ENCODE data around the gene GLRA2.

The GLRA2 gene

DNA sequence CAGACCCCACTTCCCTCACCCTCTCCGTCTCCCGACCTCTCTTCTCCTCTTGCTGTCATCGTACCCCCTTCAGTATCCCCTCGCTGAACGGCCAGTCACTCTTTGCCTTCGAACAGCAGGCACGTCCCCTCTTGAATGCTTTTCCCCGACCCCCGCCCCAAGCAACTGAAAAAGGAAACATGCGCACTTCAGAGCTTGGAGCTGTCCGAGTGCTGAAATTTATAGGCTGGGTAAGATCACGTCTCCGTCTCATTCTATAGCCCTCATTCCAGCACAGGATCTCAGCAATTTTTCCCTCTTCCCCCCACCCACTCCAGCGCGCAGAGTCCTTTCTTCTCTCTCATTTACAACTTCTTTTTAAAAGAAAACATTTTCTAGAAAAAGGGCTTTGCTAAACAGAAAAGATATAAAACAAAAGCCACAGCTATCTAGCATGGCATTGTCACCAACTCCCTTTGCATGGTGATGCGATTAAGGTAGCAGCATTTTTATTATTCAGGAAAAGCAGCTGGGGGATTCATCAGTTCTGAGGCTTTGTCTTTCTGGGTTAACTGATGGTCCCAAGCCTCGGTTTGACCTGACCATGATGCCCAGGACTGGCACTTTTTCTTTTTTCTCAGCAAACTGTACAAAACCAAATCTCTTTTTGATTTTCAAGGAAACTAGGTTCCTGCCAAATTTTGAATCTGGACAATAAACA lies at the start of gene GLRA2:
TSS of gene GLRA2 (plus strand) at position 247 of the 700 bp plus-strand sequence. CDS start 522 bp downstream, outside the sequence.
- no peak within 1 kb of the TSS for H3K27ac Mint-ChIP-seq
- no peaks in the 10 kb centered on the region for H3K9me3 Mint-ChIP-seq
- no peaks in the 10 kb centered on the region for H3K36me3 Mint-ChIP-seq
- H3K4me3 Mint-ChIP-seq = peak within 1 kb of the TSS; percentile 42
- H3K27me3 Mint-ChIP-seq = peaks cover 8% of the 10 kb centered on the region
- no peak for ATAC-seq
- H3K4me1 Mint-ChIP-seq = peaks cover 6% of the 10 kb centered on the region

DNA sequence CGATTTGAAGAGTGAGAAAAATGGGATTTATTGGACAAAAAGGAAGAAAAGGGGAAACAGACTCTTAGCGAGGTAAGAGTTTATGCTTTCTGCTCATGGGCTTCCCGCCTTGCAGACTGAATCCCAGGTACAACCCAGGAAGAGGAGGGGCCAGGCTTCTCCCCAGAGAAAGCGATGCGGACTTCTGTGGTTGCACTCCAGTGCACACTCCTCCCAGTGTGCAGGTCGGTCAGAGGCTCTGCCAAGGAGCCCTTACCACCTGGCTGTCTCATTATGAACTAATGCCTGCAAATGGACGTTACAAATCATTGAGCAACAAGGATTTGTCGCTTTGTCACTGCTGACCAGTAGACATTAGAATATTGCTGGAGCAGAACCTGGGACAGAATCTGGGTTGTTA lies 39.9 kb upstream of the GLRA2 start:
- H3K9me3 Mint-ChIP-seq = no peaks in the 10 kb centered on the region
- no peak for ATAC-seq
- H3K4me3 Mint-ChIP-seq = no peak overlapping the region
- H3K27ac Mint-ChIP-seq = no peak overlapping the region
- H3K27me3 Mint-ChIP-seq = no peaks in the 10 kb centered on the region
- H3K36me3 Mint-ChIP-seq = no peaks in the 10 kb centered on the region
- no peaks in the 10 kb centered on the region for H3K4me1 Mint-ChIP-seq

- no peak overlapping the region for H3K4me3 Mint-ChIP-seq
- peaks cover under 1% of the 10 kb centered on the region for H3K4me1 Mint-ChIP-seq
- no peaks in the 10 kb centered on the region for H3K27me3 Mint-ChIP-seq
- H3K27ac Mint-ChIP-seq = no peak overlapping the region
- no peak for ATAC-seq
- H3K9me3 Mint-ChIP-seq = no peaks in the 10 kb centered on the region
- H3K36me3 Mint-ChIP-seq = no peaks in the 10 kb centered on the region
These were observed 37.6 kb upstream of the GLRA2 start for GRCh38 chrX:14491689-14492088.

- no peaks in the 10 kb centered on the region for H3K27me3 Mint-ChIP-seq
- ATAC-seq = no peak
These were observed 32.7 kb upstream of the GLRA2 start for GRCh38 chrX:14496674-14497073.

GRCh38 chrX:14497184-14497666 lies 32.1 kb upstream of the GLRA2 start:
- Mint-ChIP-seq H3K27me3 (no peaks in the 10 kb centered on the region), H3K9me3 (no peaks in the 10 kb centered on the region), H3K4me1 (peaks cover 11% of the 10 kb centered on the region), H3K36me3 (no peaks in the 10 kb centered on the region), H3K27ac (peak overlapping the region; percentile 86), H3K4me3 (peak overlapping the region; percentile 68)
- no peak for ATAC-seq

More at GRCh38 chrX:14496674-14497073, 32.7 kb upstream of the GLRA2 start:
- Mint-ChIP-seq H3K36me3 (no peaks in the 10 kb centered on the region), H3K9me3 (no peaks in the 10 kb centered on the region), H3K4me3 (peak overlapping the region; percentile 68), H3K27ac (peak overlapping the region; percentile 86), H3K4me1 (peaks cover 11% of the 10 kb centered on the region)

DNA sequence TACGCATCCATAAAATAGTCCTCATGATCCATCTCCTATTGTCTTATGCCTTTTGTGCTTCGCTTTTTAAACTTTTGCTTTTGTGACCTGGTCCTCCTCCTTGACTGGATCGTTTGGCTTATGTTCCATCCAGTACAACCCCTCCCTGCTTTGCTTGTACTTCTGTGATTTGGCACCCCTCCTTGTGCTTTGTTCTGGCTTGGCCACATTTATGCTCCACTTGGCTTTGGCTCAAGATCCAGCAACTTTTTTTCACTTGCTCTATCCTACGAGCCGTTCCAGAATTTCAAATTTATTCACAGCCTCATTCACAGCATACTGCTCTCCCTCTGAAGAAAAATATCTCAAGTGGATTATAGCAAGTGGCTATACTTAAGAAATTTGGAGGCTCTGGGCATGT lies 28.0 kb upstream of the GLRA2 start:
- Mint-ChIP-seq H3K4me3 (no peak overlapping the region), H3K36me3 (no peaks in the 10 kb centered on the region), H3K27ac (no peak overlapping the region), H3K9me3 (no peaks in the 10 kb centered on the region), H3K4me1 (peaks cover 11% of the 10 kb centered on the region), H3K27me3 (no peaks in the 10 kb centered on the region)
- no peak for ATAC-seq

DNA sequence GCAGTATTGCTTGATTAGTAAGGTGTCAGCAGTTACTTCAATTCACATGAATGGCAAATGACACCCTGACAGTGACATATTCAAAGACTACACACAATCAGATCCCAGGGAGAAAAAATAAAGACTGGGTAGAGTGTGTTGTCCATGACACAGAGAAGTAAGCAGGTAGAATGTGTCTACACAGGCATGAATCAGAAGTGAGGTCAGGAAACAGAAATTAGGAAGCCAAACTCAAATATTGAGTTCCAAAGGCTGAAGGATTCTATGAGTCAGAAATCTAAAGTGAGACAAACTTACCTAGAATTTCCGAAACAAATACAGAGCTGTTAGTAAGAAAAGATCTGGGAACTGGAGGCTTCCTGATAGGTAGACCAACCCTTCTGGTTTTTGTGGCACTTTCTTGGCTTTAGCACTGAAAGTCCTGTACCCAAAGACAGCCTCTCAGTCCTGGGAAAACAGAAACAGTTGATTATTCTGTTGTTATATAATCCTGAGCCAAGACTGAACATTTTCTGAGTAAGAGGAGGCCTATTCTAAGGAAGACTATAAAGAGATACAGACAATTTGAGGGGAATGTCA lies 24.3 kb upstream of the GLRA2 start:
- no peaks in the 10 kb centered on the region for H3K9me3 Mint-ChIP-seq
- H3K27me3 Mint-ChIP-seq = no peaks in the 10 kb centered on the region
- no peaks in the 10 kb centered on the region for H3K4me1 Mint-ChIP-seq
- no peaks in the 10 kb centered on the region for H3K36me3 Mint-ChIP-seq
- H3K4me3 Mint-ChIP-seq = no peak overlapping the region
- no peak overlapping the region for H3K27ac Mint-ChIP-seq
- ATAC-seq = no peak

DNA sequence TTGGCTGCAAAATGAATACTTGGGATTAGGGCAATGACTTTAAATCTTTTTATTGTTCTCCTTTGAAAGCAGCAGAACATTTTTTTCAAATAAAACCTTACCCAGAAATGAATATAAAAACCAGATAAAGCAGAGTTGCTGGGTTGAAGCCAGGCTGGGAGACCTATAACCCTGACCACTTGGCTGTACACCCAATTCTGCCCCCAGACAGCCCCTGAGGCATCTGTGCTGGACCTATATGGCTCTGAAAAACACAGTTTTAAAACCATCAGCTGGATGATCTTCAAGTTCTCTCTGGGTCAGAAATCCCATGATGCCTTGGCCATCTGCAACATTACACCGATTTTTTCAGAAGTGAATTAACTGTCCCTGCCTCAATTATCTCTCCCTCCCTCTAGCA lies 23.7 kb upstream of the GLRA2 start:
- Mint-ChIP-seq H3K9me3 (no peaks in the 10 kb centered on the region), H3K4me1 (no peaks in the 10 kb centered on the region), H3K27ac (no peak overlapping the region), H3K4me3 (no peak overlapping the region), H3K27me3 (no peaks in the 10 kb centered on the region), H3K36me3 (no peaks in the 10 kb centered on the region)
- no peak for ATAC-seq

DNA sequence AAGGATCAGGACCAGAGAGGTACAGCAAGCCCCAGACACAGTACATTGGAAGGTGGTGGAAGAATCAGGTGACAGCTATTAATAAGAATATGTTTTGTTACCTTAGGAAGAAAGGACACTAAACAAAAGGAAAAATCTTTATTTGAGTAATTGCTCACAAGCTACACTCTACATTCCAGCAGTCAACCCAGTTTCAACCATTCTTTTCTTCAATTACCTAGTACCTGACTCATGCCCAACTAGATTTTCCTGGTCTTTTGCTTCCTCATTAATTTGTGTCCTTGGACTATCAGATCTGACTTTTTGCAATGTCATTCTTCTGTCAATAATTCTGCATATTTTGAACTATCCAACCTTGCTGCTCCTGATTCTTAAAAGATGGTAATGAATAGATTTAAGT lies 22.5 kb upstream of the GLRA2 start:
- no peak for ATAC-seq
- H3K4me1 Mint-ChIP-seq = no peaks in the 10 kb centered on the region
- H3K4me3 Mint-ChIP-seq = no peak overlapping the region
- H3K27me3 Mint-ChIP-seq = no peaks in the 10 kb centered on the region
- no peak overlapping the region for H3K27ac Mint-ChIP-seq
- H3K36me3 Mint-ChIP-seq = no peaks in the 10 kb centered on the region
- H3K9me3 Mint-ChIP-seq = no peaks in the 10 kb centered on the region

GRCh38 chrX:14508025-14508690 lies 21.2 kb upstream of the GLRA2 start:
- ATAC-seq = no peak
- Mint-ChIP-seq H3K4me1 (no peaks in the 10 kb centered on the region), H3K4me3 (no peak overlapping the region), H3K9me3 (peaks cover 6% of the 10 kb centered on the region), H3K27ac (no peak overlapping the region), H3K27me3 (no peaks in the 10 kb centered on the region), H3K36me3 (no peaks in the 10 kb centered on the region)

- no peaks in the 10 kb centered on the region for H3K4me1 Mint-ChIP-seq
- no peaks in the 10 kb centered on the region for H3K36me3 Mint-ChIP-seq
- no peak overlapping the region for H3K27ac Mint-ChIP-seq
- no peak overlapping the region for H3K4me3 Mint-ChIP-seq
- peaks cover 6% of the 10 kb centered on the region for H3K9me3 Mint-ChIP-seq
- no peak for ATAC-seq
- H3K27me3 Mint-ChIP-seq = no peaks in the 10 kb centered on the region
These were observed 19.8 kb upstream of the GLRA2 start for GRCh38 chrX:14509325-14510057.

- Mint-ChIP-seq H3K9me3 (no peaks in the 10 kb centered on the region), H3K36me3 (no peaks in the 10 kb centered on the region), H3K27ac (no peak overlapping the region), H3K4me3 (no peak overlapping the region), H3K27me3 (peaks cover 8% of the 10 kb centered on the region), H3K4me1 (peaks cover 6% of the 10 kb centered on the region)
- no peak for ATAC-seq
These were observed 577 bp upstream of the GLRA2 start for GRCh38 chrX:14528629-14529289.

- Mint-ChIP-seq H3K4me3 (no peak overlapping the region), H3K27ac (no peak overlapping the region), H3K4me1 (peaks cover 6% of the 10 kb centered on the region), H3K27me3 (peaks cover 8% of the 10 kb centered on the region), H3K36me3 (no peaks in the 10 kb centered on the region), H3K9me3 (no peaks in the 10 kb centered on the region)
- no peak for ATAC-seq
These were observed 4.5 kb downstream of the GLRA2 start for GRCh38 chrX:14533867-14534266.

GRCh38 chrX:14546190-14546589 lies 16.9 kb downstream of the GLRA2 start:
- no peak for ATAC-seq
- Mint-ChIP-seq H3K27ac (no peak overlapping the region), H3K4me1 (no peaks in the 10 kb centered on the region), H3K36me3 (no peaks in the 10 kb centered on the region), H3K9me3 (no peaks in the 10 kb centered on the region), H3K27me3 (no peaks in the 10 kb centered on the region), H3K4me3 (no peak overlapping the region)

Measured in stimulated activated memory B cell treated with anti-CD40 and anti-IgM and Interleukin-4, amounts not matched to agents 10 μg/mL and 1 μg/mL and 100 μg/mL, for 72 hours (primary cell).